ENCODE measurements around the gene SOWAHD.

- TF ChIP-seq TAF1 (IDR thresholded peaks at IDR 0.05; ENCODE audit: borderline replicate concordance, insufficient read depth, low read length) (no peak), POLR2AphosphoS5 (IDR thresholded peaks at IDR 0.05; ENCODE audit: low read depth, low read length) (no peak)
Measured at GRCh38 chrX:119738742-119739141, 19.6 kb upstream of the SOWAHD start.

All from PFSK-1 (cell line).